Smooth muscle cell (in vitro differentiated cells): ENCODE data around the gene C4B. TPM values are rescaled to one million over a fixed set of nuclear protein-coding genes. Genes with fewer than 3 reads are reported as not detected.

Experiments used
- DNase-seq: peaks from one replicate; lab custom pipeline; 2025; ENCODE audit not compliant: unreplicated experiment; lab: John Stamatoyannopoulos, UW
- H2AFZ ChIP-seq: fragments of 200-600 bp; sonication (generic); 2 replicates; pipeline ENCODE4 v1.6.0; 2016; ENCODE audit warnings: antibody characterized with exemption, low read depth, mild to moderate bottlenecking
- H3F3A ChIP-seq: fragments of 200-600 bp; sonication (generic); 2 replicates; pipeline ENCODE4 v1.6.0; 2017; ENCODE audit warnings: antibody characterized with exemption, low read depth
- H3K27ac ChIP-seq: fragments of 200-600 bp; sonication (generic); 2 replicates; pipeline ENCODE4 v1.5.1; 2016; ENCODE audit warnings: low read depth, mild to moderate bottlenecking
- H3K27me3 ChIP-seq: fragments of 200-600 bp; sonication (generic); 2 replicates; pipeline ENCODE4 v1.6.1; 2016; ENCODE audit warnings: low read depth, mild to moderate bottlenecking
- H3K36me3 ChIP-seq: fragments of 200-600 bp; sonication (generic); 2 replicates; pipeline ENCODE4 v1.5.1; 2016; ENCODE audit warnings: low read depth
- H3K4me1 ChIP-seq: fragments of 200-600 bp; sonication (generic); 2 replicates; pipeline ENCODE4 v1.5.1; 2016; ENCODE audit warnings: low read depth
- H3K4me2 ChIP-seq: fragments of 200-600 bp; sonication (generic); 2 replicates; pipeline ENCODE4 v1.6.0; 2016; ENCODE audit warnings: mild to moderate bottlenecking
- H3K4me3 ChIP-seq: fragments of 200-600 bp; sonication (generic); 2 replicates; pipeline ENCODE4 v1.5.1; 2016; ENCODE audit warnings: mild to moderate bottlenecking
- H3K79me2 ChIP-seq: fragments of 200-600 bp; sonication (generic); 2 replicates; pipeline ENCODE4 v1.6.0; 2016; ENCODE audit warnings: low read depth, mild to moderate bottlenecking
- H3K9ac ChIP-seq: fragments of 200-600 bp; sonication (generic); 2 replicates; pipeline ENCODE4 v1.6.0; 2016; ENCODE audit warnings: low read depth
- H3K9me3 ChIP-seq: fragments of 200-600 bp; sonication (generic); replicated peaks from 2 replicates; pipeline ENCODE4 v1.5.1; 2016; ENCODE audit warnings: low read depth
- H4K20me1 ChIP-seq: fragments of 200-600 bp; sonication (generic); 2 replicates; pipeline ENCODE4 v1.6.0; 2016; ENCODE audit warnings: low read depth
- WGBS: methylation state at CpG from one replicate; pipeline ENCODE4 v1.1.7; 2016; ENCODE audit warnings: low lambda C conversion rate; 5-methylcytosine and 5-hydroxymethylcytosine counted together
- polyA plus RNA-seq: library from polyadenylated mRNA; unstranded; fragments of >200 nt; fragmentation: Nextera tagmentation; extraction: Ambion mirVana; gene quantifications from 2 replicates; pipeline ENCODE4 v1.2.1, GENCODE V29; 2016
- total RNA-seq: library from RNA; depleted of rRNA; stranded (reverse); fragments of >200 nt; gene quantifications from 2 replicates; pipeline ENCODE4 v1.2.3, GENCODE V29; 2014
- TF ChIP-seq, protein P1 (sequence below): fragments of 200-600 bp; sonication (generic); IDR thresholded peaks from 2 replicates; pipeline ENCODE4 v1.5.1; 2017; ENCODE audit warnings: borderline replicate concordance, mild to moderate bottlenecking, antibody characterized with exemption; ENCODE audit not compliant: insufficient read depth, poor library complexity, severe bottlenecking

C4B gene
- total and polyA plus RNA-seq, 2 experiments from 2014 or later = 1.3 to 3.8 TPM

DNA sequence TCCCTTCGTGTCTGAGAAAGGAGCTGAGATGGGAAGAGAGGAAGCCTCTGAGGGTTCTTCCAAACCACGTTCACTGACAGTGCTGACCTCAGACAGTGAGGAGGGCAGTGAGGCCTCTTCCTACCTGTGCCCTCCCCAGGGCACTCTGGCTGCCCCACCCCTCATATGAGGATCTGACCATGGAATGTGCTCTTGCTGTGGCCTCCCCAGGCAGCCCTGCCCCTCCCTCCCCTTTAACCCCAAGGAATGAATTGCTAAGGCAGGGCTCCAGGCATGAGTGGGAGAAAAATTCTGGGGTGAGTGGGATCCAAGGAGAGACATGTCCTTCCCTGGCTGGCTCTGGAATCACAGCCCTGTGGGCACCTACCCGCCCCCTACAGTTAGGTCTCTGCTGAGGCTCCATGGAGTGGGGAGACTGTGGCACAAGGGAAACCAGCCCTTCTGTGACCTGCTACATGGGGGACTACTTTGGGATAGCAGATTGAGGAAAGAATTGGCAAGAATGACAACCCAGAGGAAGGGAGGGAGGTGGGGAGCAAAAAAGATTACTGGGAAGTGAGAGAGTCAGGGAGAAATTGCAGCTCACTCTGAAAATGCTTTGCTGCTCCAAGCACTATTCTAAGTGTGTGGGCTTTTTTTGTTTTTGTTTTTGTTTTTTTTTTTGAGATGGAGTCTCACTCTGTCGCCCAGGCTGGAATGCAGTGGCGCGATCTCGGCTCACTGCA lies 65.1 kb downstream of the C4B start:
- no peak overlapping the region for H3K27ac ChIP-seq
- H2AFZ ChIP-seq = no peak overlapping the region
- TF ChIP-seq, protein P1, sequence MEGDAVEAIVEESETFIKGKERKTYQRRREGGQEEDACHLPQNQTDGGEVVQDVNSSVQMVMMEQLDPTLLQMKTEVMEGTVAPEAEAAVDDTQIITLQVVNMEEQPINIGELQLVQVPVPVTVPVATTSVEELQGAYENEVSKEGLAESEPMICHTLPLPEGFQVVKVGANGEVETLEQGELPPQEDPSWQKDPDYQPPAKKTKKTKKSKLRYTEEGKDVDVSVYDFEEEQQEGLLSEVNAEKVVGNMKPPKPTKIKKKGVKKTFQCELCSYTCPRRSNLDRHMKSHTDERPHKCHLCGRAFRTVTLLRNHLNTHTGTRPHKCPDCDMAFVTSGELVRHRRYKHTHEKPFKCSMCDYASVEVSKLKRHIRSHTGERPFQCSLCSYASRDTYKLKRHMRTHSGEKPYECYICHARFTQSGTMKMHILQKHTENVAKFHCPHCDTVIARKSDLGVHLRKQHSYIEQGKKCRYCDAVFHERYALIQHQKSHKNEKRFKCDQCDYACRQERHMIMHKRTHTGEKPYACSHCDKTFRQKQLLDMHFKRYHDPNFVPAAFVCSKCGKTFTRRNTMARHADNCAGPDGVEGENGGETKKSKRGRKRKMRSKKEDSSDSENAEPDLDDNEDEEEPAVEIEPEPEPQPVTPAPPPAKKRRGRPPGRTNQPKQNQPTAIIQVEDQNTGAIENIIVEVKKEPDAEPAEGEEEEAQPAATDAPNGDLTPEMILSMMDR = no peak
- peaks cover 6% of the 10 kb centered on the region for H3K4me1 ChIP-seq
- no peak overlapping the region for H3K9ac ChIP-seq
- no peaks in the 10 kb centered on the region for H3K79me2 ChIP-seq
- H3K4me2 ChIP-seq = no peak overlapping the region
- DNase-seq = no peak
- no peak overlapping the region for H3K4me3 ChIP-seq
- no peaks in the 10 kb centered on the region for H4K20me1 ChIP-seq
- no peaks in the 10 kb centered on the region for H3K36me3 ChIP-seq
- H3K27me3 ChIP-seq = peaks cover 8% of the 10 kb centered on the region
- WGBS = 86% methylated on average over 7 of the region's 7 CpGs
- H3K9me3 ChIP-seq = no peaks in the 10 kb centered on the region
- peaks cover 8% of the 10 kb centered on the region for H3F3A ChIP-seq

DNA sequence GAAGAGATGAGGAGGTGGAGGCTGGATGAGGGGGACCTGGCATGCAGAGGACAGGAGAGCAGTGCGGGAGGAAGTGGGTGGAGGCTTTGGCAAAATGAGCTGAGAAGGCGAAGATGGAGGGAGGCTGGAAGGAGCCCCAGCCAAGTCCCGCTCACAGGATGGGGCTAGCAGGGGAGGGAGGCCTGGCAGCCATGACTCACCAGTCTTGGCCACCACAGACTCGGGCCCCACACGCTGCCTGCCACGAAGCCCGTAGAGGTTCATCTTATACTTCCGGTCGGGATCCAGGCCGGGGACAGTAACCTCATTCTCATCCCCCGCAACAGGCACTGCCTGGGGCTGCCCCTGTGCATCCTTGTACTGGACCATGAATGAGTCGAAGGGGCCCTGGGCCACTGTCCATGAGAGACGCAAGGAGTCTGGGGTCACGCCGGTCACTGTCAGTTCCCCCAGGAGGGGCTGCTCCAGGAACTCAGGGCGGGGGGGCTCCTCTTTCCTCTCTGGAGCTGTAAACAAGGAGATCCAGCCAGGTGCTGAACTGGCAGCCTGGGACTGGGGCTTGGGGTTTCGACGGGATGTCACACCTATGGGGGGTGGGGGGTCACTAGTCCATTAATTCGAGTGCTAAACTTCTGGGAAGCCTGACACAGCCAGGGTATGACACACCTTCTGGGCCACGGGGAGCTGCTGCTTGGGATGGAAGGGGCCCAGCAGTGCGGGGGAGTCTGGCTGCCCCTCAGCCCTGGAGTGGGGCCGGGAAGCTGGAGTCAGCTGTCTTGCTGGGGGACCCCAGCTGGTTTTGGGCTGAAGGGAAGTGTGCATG lies 66.8 kb downstream of the C4B start:
- Histone ChIP-seq H3K9ac (no peak overlapping the region), H3K4me3 (no peak overlapping the region), H3K79me2 (no peaks in the 10 kb centered on the region), H3K4me2 (peak overlapping the region; percentile 64), H3K4me1 (no peaks in the 10 kb centered on the region), H3K27ac (no peak overlapping the region), H3K27me3 (peaks cover 12% of the 10 kb centered on the region), H2AFZ (no peak overlapping the region), H3K36me3 (no peaks in the 10 kb centered on the region), H3K9me3 (no peaks in the 10 kb centered on the region), H3F3A (no peaks in the 10 kb centered on the region), H4K20me1 (peaks cover 4% of the 10 kb centered on the region)
- WGBS = 54% methylated on average over 22 of the region's 22 CpGs
- DNase-seq = peak; percentile 12
- TF ChIP-seq, protein P1 = no peak

DNA sequence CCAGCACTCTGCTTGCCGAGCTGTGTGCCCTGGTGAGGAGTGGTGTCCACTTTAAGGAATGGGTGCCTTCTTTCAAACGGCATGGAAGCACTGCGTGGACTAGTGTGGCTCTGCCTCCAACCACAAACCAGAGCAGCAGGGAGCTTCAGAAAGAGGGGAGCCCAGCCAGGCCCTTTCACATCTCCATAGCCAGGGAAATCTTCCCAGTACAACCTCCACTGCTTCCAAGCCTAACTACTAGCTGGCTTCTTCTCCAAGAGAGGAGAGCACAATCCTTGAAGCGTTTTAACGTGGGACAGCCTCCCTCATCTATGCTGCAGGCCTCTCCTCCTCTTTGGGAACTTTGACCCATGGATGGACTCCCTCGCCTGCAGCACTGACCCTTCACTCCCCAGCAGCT lies 67.9 kb downstream of the C4B start:
- H3K4me1 ChIP-seq = no peaks in the 10 kb centered on the region
- H3K4me3 ChIP-seq = no peak overlapping the region
- H3K27ac ChIP-seq = no peak overlapping the region
- H3K9me3 ChIP-seq = no peaks in the 10 kb centered on the region
- H2AFZ ChIP-seq = no peak overlapping the region
- TF ChIP-seq, protein P1 = no peak
- peaks cover 11% of the 10 kb centered on the region for H4K20me1 ChIP-seq
- peaks cover 12% of the 10 kb centered on the region for H3K27me3 ChIP-seq
- H3K36me3 ChIP-seq = no peaks in the 10 kb centered on the region
- WGBS = 84% methylated on average over 6 of the region's 6 CpGs
- no peak for DNase-seq
- H3K4me2 ChIP-seq = no peak overlapping the region
- H3F3A ChIP-seq = no peaks in the 10 kb centered on the region
- no peaks in the 10 kb centered on the region for H3K79me2 ChIP-seq
- no peak overlapping the region for H3K9ac ChIP-seq
